HG03342 (cell line): Measurements from ENCODE around the gene SYNCRIP.
"Not testable (repeated sequence)": the region's sequence is repeated elsewhere in the genome, so short reads cannot be mapped to it uniquely, and the experiment has no call there.

Experiments
- ATAC-seq: cut with Tn5 transposase; IDR thresholded peaks from one replicate; pipeline ENCODE4 v1.9.1; 2021; ENCODE audit warnings: mild to moderate bottlenecking, moderate library complexity; ENCODE audit not compliant: unreplicated experiment

The SYNCRIP gene

DNA sequence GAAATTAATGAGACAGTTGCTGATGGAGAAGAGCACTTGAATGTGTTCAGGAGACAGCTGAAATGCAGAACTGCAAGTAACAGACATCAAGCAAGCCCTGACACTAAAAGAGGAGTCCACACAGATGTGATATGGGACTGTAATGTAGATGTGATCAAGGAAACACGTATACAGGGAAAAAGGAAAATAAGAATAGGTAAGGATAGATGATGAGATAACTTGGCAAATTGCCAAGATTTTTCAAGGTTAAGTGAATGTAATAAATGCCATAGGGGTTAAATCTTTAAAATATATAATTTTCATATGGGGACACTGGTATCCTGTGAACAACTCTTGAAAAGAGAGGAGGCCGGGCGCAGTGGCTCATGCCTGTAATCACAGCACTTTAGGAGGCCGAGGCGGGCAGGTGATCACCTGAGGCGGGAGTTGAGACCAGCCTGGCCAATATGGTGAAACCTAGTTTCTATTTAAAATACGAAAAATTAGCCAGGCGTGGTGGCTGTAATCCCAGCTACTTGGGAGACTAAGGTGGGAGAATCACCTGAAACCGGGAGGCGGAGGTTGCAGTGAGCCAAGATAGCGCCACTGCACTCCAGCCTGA is 41.9 kb downstream of the SYNCRIP start:
- no peak for ATAC-seq

- ATAC-seq, result peak; percentile 6
These were observed 48.3 kb downstream of the SYNCRIP start for GRCh38 chr6:85594197-85594930.

DNA sequence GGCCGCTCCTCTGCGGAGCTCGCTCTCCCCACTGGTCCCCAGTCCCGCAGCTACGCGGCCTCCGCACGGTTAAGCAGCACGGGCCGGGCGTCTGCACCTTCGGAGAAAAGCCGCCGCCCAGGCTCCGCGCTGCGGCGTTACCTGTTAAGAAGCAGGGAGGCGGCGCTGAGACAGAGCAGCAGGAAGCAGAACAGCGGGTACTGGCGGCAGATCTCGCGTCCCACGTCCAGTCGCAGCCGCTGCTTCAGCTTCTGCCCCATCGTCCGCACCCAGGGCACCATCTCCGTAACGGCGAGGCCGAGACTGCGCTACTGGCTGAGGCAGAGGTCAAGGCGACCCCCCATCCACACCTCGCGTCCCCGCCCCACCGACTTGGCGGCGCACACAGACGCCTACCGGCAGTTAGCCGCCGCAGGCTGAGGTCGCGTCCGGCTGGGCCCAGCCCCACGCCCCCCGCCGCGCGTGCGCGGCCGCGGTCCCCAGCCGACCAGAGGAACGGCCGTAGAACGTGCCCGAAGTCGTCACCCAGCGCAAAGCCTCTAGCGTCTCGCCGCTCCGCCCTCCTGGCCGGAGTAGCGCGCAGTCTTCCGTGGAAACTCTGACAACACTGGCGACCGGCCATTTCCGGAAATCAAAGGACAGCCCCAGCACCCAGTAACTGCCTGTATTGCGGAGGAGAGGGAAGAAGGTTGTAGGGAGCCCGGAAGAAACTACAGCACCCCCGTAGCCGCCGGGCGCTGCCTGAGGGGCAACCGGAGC is 49.1 kb downstream of the SYNCRIP start, which contains the start of gene SNX14:
Gene SNX14 (minus strand): TSS at position 421 of the 759 bp plus-strand sequence. CDS start 140 bp downstream, at position 281.
- peak; percentile 88 for ATAC-seq

DNA sequence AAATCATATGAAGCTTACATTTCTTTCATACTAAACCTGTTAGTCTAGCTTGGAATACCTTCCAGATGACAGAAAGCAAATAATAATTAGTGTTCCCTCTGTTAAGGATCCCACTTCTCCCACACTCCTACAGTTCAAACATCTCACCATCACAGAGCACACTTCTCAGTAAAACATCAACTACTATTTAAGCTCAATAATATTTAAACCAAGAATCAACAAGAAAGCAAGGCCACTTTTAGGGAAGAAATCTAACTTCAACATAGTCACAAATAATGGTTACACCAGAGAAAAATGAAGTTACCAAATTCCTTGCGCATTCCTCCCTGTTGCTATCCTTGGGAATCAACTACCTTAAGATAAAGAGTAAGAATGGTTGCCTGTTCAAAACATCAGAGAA is 50.7 kb downstream of the SYNCRIP start:
- ATAC-seq, result no peak

DNA sequence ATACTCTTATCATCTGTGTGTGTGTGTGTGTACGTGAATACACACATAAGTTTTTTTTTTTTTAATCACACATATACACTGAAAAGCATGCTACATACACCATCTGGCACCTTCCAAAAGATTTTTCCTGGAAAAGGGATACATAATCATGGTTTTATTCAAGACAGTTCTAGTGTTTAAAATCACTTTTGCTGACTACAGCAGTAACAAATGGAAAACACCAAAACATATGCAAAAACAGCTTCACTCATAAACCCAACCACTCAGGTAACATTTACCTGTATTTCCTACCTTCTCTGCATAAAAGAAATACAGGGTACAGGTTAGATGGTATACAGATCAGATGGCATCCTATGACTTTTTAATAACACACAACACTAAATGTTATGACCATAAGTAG is 51.5 kb downstream of the SYNCRIP start:
- no peak for ATAC-seq

- no peak for ATAC-seq
These were observed 56.9 kb downstream of the SYNCRIP start for GRCh38 chr6:85585741-85586140.

GRCh38 chr6:85582832-85583231 is 59.9 kb downstream of the SYNCRIP start:
- not testable (repeated sequence) for ATAC-seq

DNA sequence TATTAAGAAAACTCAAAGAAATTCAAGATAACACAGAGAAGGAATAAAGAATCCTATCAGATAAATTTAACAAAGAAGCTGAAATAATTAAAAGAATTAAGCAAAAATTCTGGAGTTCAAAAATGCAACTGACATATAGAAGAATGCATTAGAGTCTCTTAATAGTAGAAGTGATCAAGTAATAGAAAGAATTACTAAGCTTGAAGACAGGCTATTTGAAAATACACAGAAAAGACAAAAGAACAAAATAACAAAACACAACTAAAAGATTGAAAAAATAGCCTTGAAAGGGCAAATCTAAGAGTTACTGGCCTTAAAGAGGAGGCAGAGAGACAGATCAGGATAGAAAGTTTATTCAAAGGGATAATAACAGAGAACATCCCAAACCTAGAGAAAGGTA is 61.1 kb downstream of the SYNCRIP start:
- ATAC-seq, result no peak

DNA sequence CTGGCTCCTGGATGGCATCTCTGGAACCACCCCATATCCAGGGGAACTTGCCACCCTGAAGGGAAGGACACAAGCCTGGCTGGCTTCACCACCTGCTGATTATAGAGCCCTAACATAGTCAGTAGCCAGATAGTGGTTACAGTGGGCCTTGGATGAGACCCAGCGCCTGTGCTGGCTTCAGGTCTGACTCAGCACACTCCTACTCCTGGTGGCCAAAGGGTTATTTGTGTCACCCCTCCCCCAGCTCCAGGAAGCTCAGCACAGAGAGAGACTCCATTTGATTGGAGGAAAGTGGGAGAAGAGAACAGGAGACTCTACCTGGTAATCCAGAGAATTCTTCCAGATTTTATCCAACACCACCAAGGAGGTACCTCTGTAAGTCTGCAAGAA is 61.8 kb downstream of the SYNCRIP start:
- peak; percentile 79 for ATAC-seq

DNA sequence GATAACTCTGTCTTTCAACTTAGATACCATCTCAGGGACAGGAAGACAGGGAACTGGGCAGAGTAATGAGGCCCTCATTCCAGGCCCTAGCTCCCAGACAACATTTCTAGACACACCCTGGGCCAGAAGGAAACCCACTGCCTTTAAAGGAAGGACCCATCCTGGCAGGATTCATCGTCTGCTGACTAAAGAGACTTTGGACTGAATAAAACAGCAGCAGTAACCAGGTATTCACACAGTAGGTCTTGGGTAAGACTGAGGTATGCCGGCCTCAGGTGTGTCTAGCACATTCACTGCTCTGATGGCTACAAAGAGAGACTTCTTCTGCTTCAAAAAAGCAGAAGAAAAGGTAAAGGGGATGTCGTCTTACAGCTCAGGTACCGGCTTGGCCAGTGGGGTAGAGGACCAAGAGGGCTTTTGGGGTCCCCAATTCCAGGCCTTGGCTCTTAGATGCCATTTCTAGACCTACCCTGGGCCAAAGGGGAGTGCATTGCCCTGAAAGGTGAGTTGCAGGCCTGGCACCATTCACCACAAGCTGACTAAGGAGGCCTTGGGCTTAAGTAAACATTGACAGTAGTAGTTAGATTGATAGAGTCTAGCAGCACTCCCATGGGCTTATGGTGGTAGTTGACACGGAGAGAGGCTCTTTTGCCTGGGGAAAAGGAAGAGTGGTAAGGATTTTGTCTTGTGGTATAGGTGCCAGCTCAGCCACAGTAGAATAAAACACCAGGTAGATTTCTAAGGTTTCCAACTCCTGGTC is 62.4 kb downstream of the SYNCRIP start:
- ATAC-seq, result no peak

DNA sequence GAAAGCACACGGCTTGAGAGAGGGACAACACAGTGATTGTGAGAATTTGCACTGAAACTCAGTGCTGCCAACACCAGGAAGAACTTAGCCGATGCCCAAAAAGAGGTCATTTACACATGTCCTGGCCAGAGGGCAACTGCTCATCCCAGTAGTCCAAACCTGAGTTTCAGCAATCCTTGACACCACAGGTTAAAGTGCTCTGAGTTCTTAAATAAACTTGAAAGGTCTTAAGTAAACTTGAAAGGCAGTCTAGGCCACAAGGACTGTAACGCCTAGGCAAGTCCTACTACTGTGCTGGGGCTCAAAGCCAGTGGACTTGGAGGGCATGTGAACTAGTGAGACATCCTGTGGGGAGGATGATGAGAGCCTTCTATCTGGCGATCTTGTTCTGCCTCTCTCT is 63.1 kb downstream of the SYNCRIP start:
- ATAC-seq, result no peak

GRCh38 chr6:85576476-85576875 is 66.2 kb downstream of the SYNCRIP start:
- ATAC-seq, result no peak

DNA sequence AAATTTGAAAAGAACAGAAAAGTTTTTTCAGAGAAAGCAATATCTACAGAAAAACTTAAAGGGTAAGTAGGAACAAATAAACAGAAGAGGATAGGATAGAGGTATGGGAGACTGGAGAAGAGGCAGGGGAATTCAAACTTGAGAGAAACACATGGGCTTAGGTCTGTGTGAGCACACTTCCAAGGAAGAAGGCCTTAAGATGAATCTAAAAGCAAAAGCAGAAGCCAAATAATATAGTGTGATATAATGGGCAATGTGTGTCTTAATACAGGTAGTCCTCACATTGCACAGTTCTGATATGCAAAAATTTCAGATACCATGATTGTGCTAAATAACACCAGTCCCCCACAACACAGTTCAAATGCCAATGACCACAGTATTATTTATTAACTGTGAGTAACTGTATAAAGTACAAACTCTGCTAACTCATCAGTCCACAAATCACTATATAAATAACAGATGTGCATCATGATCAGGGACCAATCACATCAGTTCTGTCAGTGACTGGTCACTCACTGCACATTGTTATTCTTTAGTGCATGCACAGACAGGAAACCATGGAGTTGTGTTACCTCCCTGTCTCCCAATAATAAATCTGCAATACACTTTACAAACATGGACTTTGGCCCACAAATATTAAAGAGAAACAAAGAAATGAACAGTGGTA is 67.6 kb downstream of the SYNCRIP start:
- ATAC-seq, result no peak

GRCh38 chr6:85569323-85569722 is 73.4 kb downstream of the SYNCRIP start:
- no peak for ATAC-seq

GRCh38 chr6:85568411-85568810 is 74.3 kb downstream of the SYNCRIP start:
- ATAC-seq, result no peak

DNA sequence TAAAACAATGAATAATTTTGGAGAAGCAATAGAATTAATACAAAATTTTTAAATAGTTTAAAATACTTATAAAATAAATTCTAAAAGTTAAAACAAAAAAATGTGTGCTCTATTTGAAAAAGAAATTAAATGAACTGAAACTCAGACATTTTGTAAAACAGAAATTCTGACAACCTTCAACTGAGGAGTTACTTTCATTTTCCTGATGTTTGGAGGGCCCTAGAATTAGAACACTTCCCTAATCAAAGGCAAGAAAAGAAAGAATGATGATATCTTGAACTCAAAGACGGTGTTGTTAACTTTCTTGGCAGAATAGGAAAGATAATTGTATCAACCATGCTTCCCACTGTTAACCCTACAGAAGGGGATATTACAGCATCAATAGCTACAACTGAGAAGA is 77.0 kb downstream of the SYNCRIP start:
- no peak for ATAC-seq

GRCh38 chr6:85564223-85564622 is 78.5 kb downstream of the SYNCRIP start:
- not testable (repeated sequence) for ATAC-seq
